ENCODE measurements around the gene CXCR4.

The CXCR4 gene

GRCh38 chr2:136117909-136118818 lies at the start of gene CXCR4:
CXCR4 (minus strand) TSS chr2:136118149; CDS start chr2:136118060, 89 bp downstream.
- peak; percentile 80 to 89 (median 85) for DNase-seq

GRCh38 chr2:136164280-136164776 lies 46.4 kb upstream of the CXCR4 start:
- DNase-seq = no peak

DNA sequence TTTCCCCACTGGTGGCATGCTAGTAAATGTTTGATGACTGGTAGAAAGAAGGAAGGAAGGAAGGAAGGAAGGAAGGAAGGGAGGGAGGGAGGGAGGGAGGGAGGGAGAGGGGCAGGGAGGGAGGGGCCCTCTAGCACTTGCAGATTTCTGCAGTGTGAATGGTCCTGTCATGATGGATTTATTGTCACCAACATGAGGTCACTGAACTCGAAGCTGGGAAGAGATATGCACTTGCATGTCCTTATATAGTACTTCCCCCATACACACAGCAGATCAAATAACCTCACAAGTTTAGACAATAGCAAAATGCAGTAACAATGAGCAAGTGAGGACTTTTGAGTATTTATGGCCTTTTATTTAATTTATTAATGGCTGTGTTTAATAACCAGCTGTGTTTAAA lies 44.5 kb upstream of the CXCR4 start:
- no peak for DNase-seq

DNA sequence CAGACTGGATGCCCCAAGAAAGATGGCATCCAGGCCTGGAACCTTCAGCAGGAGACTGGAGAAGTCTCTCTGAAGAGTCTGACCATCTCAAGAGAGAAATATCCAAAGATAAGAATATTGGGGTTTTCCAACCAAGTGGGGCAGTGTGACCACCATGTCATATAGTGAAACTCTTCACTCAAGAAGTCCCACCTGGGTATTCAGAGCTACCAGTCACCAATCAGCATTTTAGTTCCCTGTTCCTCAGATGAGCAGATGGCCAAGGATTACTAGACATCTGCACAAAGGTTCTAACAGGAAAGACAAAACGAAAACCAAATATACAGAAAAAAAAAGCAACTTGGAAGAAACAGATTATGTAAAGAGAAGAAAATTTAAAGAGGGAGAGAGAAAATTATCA lies 38.5 kb upstream of the CXCR4 start:
- DNase-seq = no peak

GRCh38 chr2:136154384-136154783 lies 36.4 kb upstream of the CXCR4 start:
- no peak for DNase-seq

- no peak for DNase-seq
These were observed 33.3 kb upstream of the CXCR4 start for GRCh38 chr2:136151021-136151971.

DNA sequence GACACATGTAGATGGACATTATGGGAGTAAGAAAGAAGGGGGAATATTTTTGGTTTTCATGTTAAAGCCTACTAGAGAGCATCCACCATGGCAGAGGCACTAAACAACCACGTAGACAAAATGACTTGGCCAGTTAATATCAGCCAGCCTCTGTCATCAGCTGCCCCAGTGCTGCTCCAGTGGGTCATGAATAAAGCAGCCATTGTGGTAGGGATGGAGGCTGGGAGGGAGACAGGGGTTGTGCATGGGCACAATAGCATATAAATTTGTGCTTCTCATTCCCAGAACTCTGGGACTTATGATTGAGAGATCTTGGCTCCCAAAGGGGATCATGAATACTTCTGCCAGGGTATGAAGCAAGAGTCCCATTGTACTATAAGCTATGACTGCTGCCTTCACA lies 31.1 kb upstream of the CXCR4 start:
- DNase-seq = no peak

GRCh38 chr2:136146564-136146963 lies 28.6 kb upstream of the CXCR4 start:
- DNase-seq = no peak

GRCh38 chr2:136143603-136144451 lies 25.9 kb upstream of the CXCR4 start:
- no peak for DNase-seq

GRCh38 chr2:136141510-136142149 lies 23.7 kb upstream of the CXCR4 start:
- peak in 1 of 3 donors; percentile 30 for DNase-seq

GRCh38 chr2:136139631-136140030 lies 21.7 kb upstream of the CXCR4 start:
- no peak for DNase-seq

- DNase-seq = peak; percentile 46 to 53 (median 50)
These were observed 20.0 kb upstream of the CXCR4 start for GRCh38 chr2:136137982-136138381.

GRCh38 chr2:136136931-136137330 lies 19.0 kb upstream of the CXCR4 start:
- no peak for DNase-seq

DNA sequence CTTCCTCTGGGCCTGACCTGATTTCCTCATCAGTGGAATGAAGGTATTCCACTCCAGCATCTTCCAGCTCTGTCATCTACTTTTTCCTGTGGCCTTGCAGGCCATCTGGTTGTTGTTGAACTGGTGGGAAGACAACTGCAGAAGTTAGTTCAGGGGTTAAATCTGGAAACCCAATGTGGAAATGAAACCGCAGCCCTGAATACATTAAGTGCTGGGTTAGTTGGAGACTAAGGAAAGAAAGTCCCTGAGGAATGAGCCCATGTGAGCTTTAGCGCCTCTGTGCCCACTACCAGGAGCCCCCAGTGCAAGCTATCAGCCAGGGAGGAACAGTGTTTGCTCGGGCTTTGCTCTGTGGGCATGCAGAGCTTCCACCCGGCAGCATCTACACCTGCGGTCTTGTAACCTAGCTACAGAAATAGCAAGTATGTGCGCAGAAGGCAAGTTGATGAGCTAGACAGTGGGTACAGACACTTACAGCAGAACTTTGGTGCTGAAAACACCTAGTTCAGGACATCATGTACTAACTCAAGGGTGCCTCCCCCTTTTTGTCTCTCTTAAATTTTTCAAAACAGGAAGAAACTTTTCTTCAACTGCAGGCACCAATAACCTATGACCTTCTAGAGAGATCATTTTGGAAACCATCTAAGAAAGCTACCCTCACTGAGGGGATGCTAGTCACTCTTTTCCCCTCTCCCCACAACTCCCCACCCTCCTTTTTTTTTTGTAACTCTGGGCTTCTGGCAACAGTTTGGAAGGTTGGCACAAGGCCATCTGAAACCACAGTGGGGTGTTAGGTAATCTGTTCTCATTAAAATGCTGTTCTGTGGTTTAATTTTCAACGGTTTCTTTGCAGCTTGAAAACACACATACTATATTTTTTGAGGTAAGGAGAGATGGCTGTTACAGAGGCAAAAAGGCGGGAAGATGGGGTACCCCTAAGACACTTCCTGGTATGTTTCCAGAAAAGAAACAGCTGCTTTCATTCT lies 18.3 kb upstream of the CXCR4 start:
- peak; percentile 58 to 74 (median 65) for DNase-seq

- no peak for DNase-seq
These were observed 17.5 kb upstream of the CXCR4 start for GRCh38 chr2:136135462-136135861.

GRCh38 chr2:136134126-136134525 lies 16.2 kb upstream of the CXCR4 start:
- DNase-seq = peak; percentile 35 to 76 (median 66)

GRCh38 chr2:136133586-136133985 lies 15.6 kb upstream of the CXCR4 start:
- DNase-seq = peak in 1 of 3 donors; percentile 40

GRCh38 chr2:136133176-136133575 lies 15.2 kb upstream of the CXCR4 start:
- DNase-seq = no peak

DNA sequence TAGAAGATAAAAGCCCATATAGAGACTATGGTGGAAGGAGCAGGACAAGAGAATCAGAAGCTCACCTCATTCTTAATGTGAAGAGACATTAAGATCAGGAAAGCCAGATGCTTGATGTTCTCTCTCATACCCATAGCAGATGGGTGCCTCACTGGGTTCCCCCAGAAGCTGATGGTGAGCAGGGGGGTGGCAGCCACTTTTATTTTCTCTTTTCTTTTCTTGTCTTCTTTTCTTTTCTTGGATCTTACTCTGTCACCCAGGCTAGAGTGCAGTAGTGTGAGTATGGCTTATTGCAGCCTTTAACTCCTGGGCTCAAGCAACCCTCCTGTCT lies 14.8 kb upstream of the CXCR4 start:
- no peak for DNase-seq

GRCh38 chr2:136131961-136132824 lies 14.2 kb upstream of the CXCR4 start:
- DNase-seq = peak; percentile 81 to 93 (median 85)

All from suppressor macrophage treated with lipopolysaccharide for 1 hour (primary cell).